ENCODE measurements around the gene CBX1.
A peak's percentile ranks its signal among the peaks of the same experiment; 100 is the strongest.

- TF ChIP-seq CTCF (IDR thresholded peaks at IDR 0.05; ENCODE audit: low read length): peak; percentile 85
- no peak for TF ChIP-seq EZH2phosphoT487 (IDR thresholded peaks at IDR 0.05; ENCODE audit: low read length)
- TF ChIP-seq EZH2 (optimal IDR thresholded peaks at IDR 0.05; ENCODE audit: low read depth, low read length): no peak
These were observed 30.0 kb upstream of the CBX1 start for GRCh38 chr17:48131216-48131824.
